ENCODE measurements around the gene RBFOX2. TPM values are rescaled to one million over a fixed set of nuclear protein-coding genes. Genes with fewer than 3 reads are reported as not detected.
"Not testable (repeated sequence)": the region's sequence is repeated elsewhere in the genome, so short reads cannot be mapped to it uniquely, and the experiment has no call there.

RBFOX2 gene
- total RNA-seq, 1 donor from 2014 or later, result 200 TPM

GRCh38 chr22:35749808-35750207, 278.8 kb downstream of the RBFOX2 start:
- H3K27me3 ChIP-seq (ENCODE audit: control insufficient read depth in 3 of 3, insufficient read depth in 3 of 3, low read length in 3 of 3), result no peaks in the 10 kb centered on the region
- H3K4me3 ChIP-seq (ENCODE audit: low read length in 3 of 3), result no peak overlapping the region
- H3K9ac ChIP-seq (ENCODE audit: low read depth in 1 of 3, low read length in 3 of 3), result no peak overlapping the region
- peaks cover 21 to 33% (median 22%) of the 10 kb centered on the region in 3 donors for H3K4me1 ChIP-seq (ENCODE audit: control insufficient read depth in 3 of 3, insufficient read depth in 3 of 3, low read length in 3 of 3)
- peaks cover 13 to 17% (median 17%) of the 10 kb centered on the region in 3 donors for H3K36me3 ChIP-seq (ENCODE audit: control insufficient read depth in 3 of 3, insufficient read depth in 3 of 3, low read length in 3 of 3)
- no peaks in the 10 kb centered on the region for H3K9me3 ChIP-seq (ENCODE audit: control insufficient read depth in 3 of 3, low read length in 3 of 3)
- H3K27ac ChIP-seq (ENCODE audit: low read depth, low read length), result no peak overlapping the region

- no peaks in the 10 kb centered on the region for H3K27me3 ChIP-seq (ENCODE audit: control insufficient read depth in 3 of 3, insufficient read depth in 3 of 3, low read length in 3 of 3)
- peaks cover 33 to 47% (median 36%) of the 10 kb centered on the region in 3 donors for H3K4me1 ChIP-seq (ENCODE audit: control insufficient read depth in 3 of 3, insufficient read depth in 3 of 3, low read length in 3 of 3)
- H3K9ac ChIP-seq (ENCODE audit: low read depth in 1 of 3, low read length in 3 of 3), result no peak overlapping the region
- H3K4me3 ChIP-seq (ENCODE audit: low read length in 3 of 3), result no peak overlapping the region
- H3K27ac ChIP-seq (ENCODE audit: low read depth, low read length), result peak overlapping the region; percentile 3
- H3K9me3 ChIP-seq (ENCODE audit: control insufficient read depth in 3 of 3, low read length in 3 of 3), result no peaks in the 10 kb centered on the region
- peaks cover 9 to 30% (median 23%) of the 10 kb centered on the region in 3 donors for H3K36me3 ChIP-seq (ENCODE audit: control insufficient read depth in 3 of 3, insufficient read depth in 3 of 3, low read length in 3 of 3)
These were observed 281.5 kb downstream of the RBFOX2 start for GRCh38 chr22:35746946-35747703.

DNA sequence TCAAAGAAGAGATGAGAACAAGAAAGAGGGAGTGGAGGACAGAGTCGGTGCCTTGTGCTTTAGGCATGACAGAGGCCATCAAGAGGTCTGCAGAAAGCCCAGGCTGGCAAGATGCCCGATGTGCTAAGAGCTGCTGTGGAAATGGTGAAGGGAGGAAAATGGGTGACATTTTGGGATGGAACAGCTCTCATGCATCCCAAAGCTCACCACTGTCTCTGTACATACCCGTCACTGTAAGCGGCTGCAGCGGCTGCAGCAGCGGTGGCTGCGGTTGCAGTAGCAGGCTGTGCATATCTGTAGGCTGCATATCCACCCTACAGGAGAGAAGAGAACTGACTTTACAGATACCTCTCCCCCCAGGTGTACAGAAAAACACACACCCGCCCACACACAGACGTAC, 282.4 kb downstream of the RBFOX2 start:
- Histone ChIP-seq H3K4me1 (ENCODE audit: control insufficient read depth in 3 of 3, insufficient read depth in 3 of 3, low read length in 3 of 3) (peaks cover 38 to 55% (median 40%) of the 10 kb centered on the region in 3 donors), H3K27ac (ENCODE audit: low read depth, low read length) (no peak overlapping the region), H3K9ac (ENCODE audit: low read depth in 1 of 3, low read length in 3 of 3) (no peak overlapping the region), H3K27me3 (ENCODE audit: control insufficient read depth in 3 of 3, insufficient read depth in 3 of 3, low read length in 3 of 3) (no peaks in the 10 kb centered on the region), H3K36me3 (ENCODE audit: control insufficient read depth in 3 of 3, insufficient read depth in 3 of 3, low read length in 3 of 3) (peaks cover 7 to 29% (median 22%) of the 10 kb centered on the region in 3 donors), H3K4me3 (ENCODE audit: low read length in 3 of 3) (no peak overlapping the region), H3K9me3 (ENCODE audit: control insufficient read depth in 3 of 3, low read length in 3 of 3) (no peaks in the 10 kb centered on the region)

GRCh38 chr22:35743326-35743860, 285.2 kb downstream of the RBFOX2 start:
- H3K4me3 ChIP-seq (ENCODE audit: low read length in 3 of 3), result no peak overlapping the region
- peak overlapping the region in 1 of 3 donors; percentile 0 for H3K9ac ChIP-seq (ENCODE audit: low read depth in 1 of 3, low read length in 3 of 3)
- peak overlapping the region; percentile 81 for H3K27ac ChIP-seq (ENCODE audit: low read depth, low read length)
- H3K4me1 ChIP-seq (ENCODE audit: control insufficient read depth in 3 of 3, insufficient read depth in 3 of 3, low read length in 3 of 3), result peaks cover 49 to 64% (median 57%) of the 10 kb centered on the region in 3 donors
- peaks cover 12 to 33% (median 22%) of the 10 kb centered on the region in 3 donors for H3K36me3 ChIP-seq (ENCODE audit: control insufficient read depth in 3 of 3, insufficient read depth in 3 of 3, low read length in 3 of 3)
- no peaks in the 10 kb centered on the region for H3K9me3 ChIP-seq (ENCODE audit: control insufficient read depth in 3 of 3, low read length in 3 of 3)
- no peaks in the 10 kb centered on the region for H3K27me3 ChIP-seq (ENCODE audit: control insufficient read depth in 3 of 3, insufficient read depth in 3 of 3, low read length in 3 of 3)

- H3K4me1 ChIP-seq (ENCODE audit: control insufficient read depth in 3 of 3, insufficient read depth in 3 of 3, low read length in 3 of 3), result peaks cover 46 to 62% (median 57%) of the 10 kb centered on the region in 3 donors
- H3K36me3 ChIP-seq (ENCODE audit: control insufficient read depth in 3 of 3, insufficient read depth in 3 of 3, low read length in 3 of 3), result peaks cover 12 to 35% (median 28%) of the 10 kb centered on the region in 3 donors
- H3K9me3 ChIP-seq (ENCODE audit: control insufficient read depth in 3 of 3, low read length in 3 of 3), result no peaks in the 10 kb centered on the region
- H3K27ac ChIP-seq (ENCODE audit: low read depth, low read length), result peak overlapping the region; percentile 81
- H3K4me3 ChIP-seq (ENCODE audit: low read length in 3 of 3), result peak overlapping the region in 1 of 3 donors; percentile 31
- H3K9ac ChIP-seq (ENCODE audit: low read depth in 1 of 3, low read length in 3 of 3), result peak overlapping the region in 1 of 3 donors; percentile 7
- no peaks in the 10 kb centered on the region for H3K27me3 ChIP-seq (ENCODE audit: control insufficient read depth in 3 of 3, insufficient read depth in 3 of 3, low read length in 3 of 3)
These were observed 286.1 kb downstream of the RBFOX2 start for GRCh38 chr22:35742342-35743100.

DNA sequence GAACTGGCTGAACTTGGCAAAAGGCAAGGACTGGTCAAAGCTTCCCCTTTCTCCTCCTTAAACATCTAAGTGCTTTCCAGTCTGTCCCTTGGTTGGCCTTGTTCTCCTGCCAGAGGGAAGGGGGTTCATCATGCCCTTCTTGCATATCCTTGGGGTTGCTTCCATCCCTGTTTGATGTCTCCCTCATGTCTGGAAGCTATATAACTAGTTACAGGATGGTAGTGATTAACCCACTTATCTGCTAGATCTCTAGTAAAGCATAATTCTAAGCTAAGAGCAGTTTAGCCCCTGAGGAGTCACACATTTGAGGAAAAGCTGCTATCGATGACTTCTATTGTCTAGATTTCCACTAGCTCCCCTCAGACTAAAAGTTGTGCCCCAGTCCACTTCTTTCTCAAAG, 288.0 kb downstream of the RBFOX2 start:
- H3K36me3 ChIP-seq (ENCODE audit: control insufficient read depth in 3 of 3, insufficient read depth in 3 of 3, low read length in 3 of 3), result peaks cover 6 to 26% (median 25%) of the 10 kb centered on the region in 3 donors
- peaks cover 34 to 46% (median 44%) of the 10 kb centered on the region in 3 donors for H3K4me1 ChIP-seq (ENCODE audit: control insufficient read depth in 3 of 3, insufficient read depth in 3 of 3, low read length in 3 of 3)
- H3K9ac ChIP-seq (ENCODE audit: low read depth in 1 of 3, low read length in 3 of 3), result peak overlapping the region in 1 of 3 donors; percentile 7
- H3K9me3 ChIP-seq (ENCODE audit: control insufficient read depth in 3 of 3, low read length in 3 of 3), result no peaks in the 10 kb centered on the region
- no peak overlapping the region for H3K4me3 ChIP-seq (ENCODE audit: low read length in 3 of 3)
- H3K27me3 ChIP-seq (ENCODE audit: control insufficient read depth in 3 of 3, insufficient read depth in 3 of 3, low read length in 3 of 3), result no peaks in the 10 kb centered on the region
- H3K27ac ChIP-seq (ENCODE audit: low read depth, low read length), result no peak overlapping the region

GRCh38 chr22:35739931-35740380, 288.7 kb downstream of the RBFOX2 start:
- Histone ChIP-seq H3K4me1 (ENCODE audit: control insufficient read depth in 3 of 3, insufficient read depth in 3 of 3, low read length in 3 of 3) (peaks cover 31 to 43% (median 40%) of the 10 kb centered on the region in 3 donors), H3K27ac (ENCODE audit: low read depth, low read length) (peak overlapping the region; percentile 4)

DNA sequence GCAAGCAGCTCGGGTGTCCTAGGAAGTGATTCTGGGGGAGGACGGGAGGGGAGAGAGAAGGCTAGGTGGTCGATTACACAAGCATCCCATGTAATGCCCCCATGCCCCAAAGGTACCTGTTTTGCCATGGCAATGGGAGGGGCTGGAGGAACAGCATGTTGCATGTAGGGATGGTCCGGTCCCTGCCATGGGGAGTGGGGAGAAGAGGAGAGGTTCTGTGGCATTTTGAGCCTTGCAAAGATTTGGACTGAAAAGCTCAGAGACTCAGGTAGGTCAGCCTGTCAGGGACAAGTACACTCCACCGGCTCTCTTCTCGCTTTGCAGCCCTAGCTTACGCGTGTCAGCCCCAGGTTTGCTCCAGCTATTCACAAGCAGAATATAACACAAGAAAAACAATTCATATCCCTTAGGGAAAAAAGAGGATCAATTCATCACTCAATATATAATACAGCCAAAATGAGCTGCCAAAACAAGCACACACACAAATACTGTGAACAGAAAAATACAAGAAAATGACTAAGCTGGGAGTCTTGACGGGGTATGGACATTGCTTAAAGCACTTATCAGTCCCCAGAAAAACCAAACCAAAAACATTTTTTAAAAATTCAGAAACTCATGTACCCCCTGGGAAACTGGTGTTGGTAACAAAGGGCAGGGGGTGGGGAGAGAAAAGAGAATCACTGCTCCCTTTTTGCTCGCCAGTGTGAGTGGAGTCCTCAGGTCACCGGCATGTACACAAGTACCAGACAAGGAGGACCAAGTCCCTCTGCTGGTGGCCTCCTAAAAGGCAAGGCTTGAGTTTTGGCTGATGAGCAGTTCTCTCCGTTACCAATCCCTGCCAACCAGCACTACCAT, 289.3 kb downstream of the RBFOX2 start:
- H3K27me3 ChIP-seq (ENCODE audit: control insufficient read depth in 3 of 3, insufficient read depth in 3 of 3, low read length in 3 of 3), result no peaks in the 10 kb centered on the region
- H3K4me1 ChIP-seq (ENCODE audit: control insufficient read depth in 3 of 3, insufficient read depth in 3 of 3, low read length in 3 of 3), result peaks cover 30 to 43% (median 40%) of the 10 kb centered on the region in 3 donors
- peaks cover 6 to 22% (median 18%) of the 10 kb centered on the region in 3 donors for H3K36me3 ChIP-seq (ENCODE audit: control insufficient read depth in 3 of 3, insufficient read depth in 3 of 3, low read length in 3 of 3)
- no peaks in the 10 kb centered on the region for H3K9me3 ChIP-seq (ENCODE audit: control insufficient read depth in 3 of 3, low read length in 3 of 3)
- H3K27ac ChIP-seq (ENCODE audit: low read depth, low read length), result no peak overlapping the region
- no peak overlapping the region for H3K9ac ChIP-seq (ENCODE audit: low read depth in 1 of 3, low read length in 3 of 3)
- H3K4me3 ChIP-seq (ENCODE audit: low read length in 3 of 3), result no peak overlapping the region

More at GRCh38 chr22:35739931-35740380, 288.7 kb downstream of the RBFOX2 start:
- no peak overlapping the region for H3K9ac ChIP-seq (ENCODE audit: low read depth in 1 of 3, low read length in 3 of 3)
- H3K36me3 ChIP-seq (ENCODE audit: control insufficient read depth in 3 of 3, insufficient read depth in 3 of 3, low read length in 3 of 3), result peaks cover 6 to 22% (median 18%) of the 10 kb centered on the region in 3 donors
- no peak overlapping the region for H3K4me3 ChIP-seq (ENCODE audit: low read length in 3 of 3)
- H3K27me3 ChIP-seq (ENCODE audit: control insufficient read depth in 3 of 3, insufficient read depth in 3 of 3, low read length in 3 of 3), result no peaks in the 10 kb centered on the region
- H3K9me3 ChIP-seq (ENCODE audit: control insufficient read depth in 3 of 3, low read length in 3 of 3), result no peaks in the 10 kb centered on the region

GRCh38 chr22:35737886-35738285, 290.7 kb downstream of the RBFOX2 start:
- not testable (repeated sequence) for H3K9me3 ChIP-seq (ENCODE audit: control insufficient read depth in 3 of 3, low read length in 3 of 3); H3K27me3 ChIP-seq (ENCODE audit: control insufficient read depth in 3 of 3, insufficient read depth in 3 of 3, low read length in 3 of 3); H3K4me3 ChIP-seq (ENCODE audit: low read length in 3 of 3); H3K9ac ChIP-seq (ENCODE audit: low read depth in 1 of 3, low read length in 3 of 3); H3K27ac ChIP-seq (ENCODE audit: low read depth, low read length)
- H3K36me3 ChIP-seq (ENCODE audit: control insufficient read depth in 3 of 3, insufficient read depth in 3 of 3, low read length in 3 of 3), result peaks cover 6 to 14% (median 13%) of the 10 kb centered on the region in 3 donors
- peaks cover 25 to 39% (median 32%) of the 10 kb centered on the region in 3 donors for H3K4me1 ChIP-seq (ENCODE audit: control insufficient read depth in 3 of 3, insufficient read depth in 3 of 3, low read length in 3 of 3)
